ENCODE results near the gene ZNF784. TPM values are rescaled to one million over a fixed set of nuclear protein-coding genes. Genes with fewer than 3 reads are reported as not detected.

ZNF784 gene
- total RNA-seq, 1 experiment from 2014 or later: 9.9 TPM

GRCh38 chr19:55651236-55651635 is 26.9 kb upstream of the ZNF784 start:
- POLR2A ChIA-PET: no interaction called here
- H3K27ac Mint-ChIP-seq: no peak overlapping the region
- CTCF ChIA-PET: interaction anchor here (2.2 kb wide), 1 partner anchor 20 kb away, joined by 33 read pairs; no protein-coding TSS in a partner anchor
- no peak for ATAC-seq
- H3K36me3 Mint-ChIP-seq: peaks cover 15% of the 10 kb centered on the region
- no peaks in the 10 kb centered on the region for H3K9me3 Mint-ChIP-seq
- DNase-seq (ENCODE audit: low spot score): no peak
- peaks cover 3% of the 10 kb centered on the region; the same call in 1 of the 2 replicates for H3K27me3 Mint-ChIP-seq (ENCODE audit: low read depth)
- H3K4me1 Mint-ChIP-seq: peaks cover 21% of the 10 kb centered on the region
- no peak for TF ChIP-seq ZNF416 (CRISPR knock-in tag; IDR thresholded peaks at IDR 0.05)
- TF ChIP-seq HMGA2 (CRISPR knock-in tag; IDR thresholded peaks at IDR 0.05): no peak
- TF ChIP-seq ATF6 (CRISPR knock-in tag; IDR thresholded peaks at IDR 0.05): no peak
- no peak for TF ChIP-seq NFYB (CRISPR knock-in tag; conservative IDR thresholded peaks at IDR 0.05; ENCODE audit: low read depth)
- no peak for TF ChIP-seq ZNF232 (CRISPR knock-in tag; IDR thresholded peaks at IDR 0.05)
- no peak for TF ChIP-seq EMX1 (CRISPR knock-in tag; IDR thresholded peaks at IDR 0.05)
- no peak for TF ChIP-seq ATF1 (CRISPR knock-in tag; IDR thresholded peaks at IDR 0.05)
- H3K4me3 Mint-ChIP-seq: peak overlapping the region; percentile 18; the same call in 1 of the 2 replicates

DNA sequence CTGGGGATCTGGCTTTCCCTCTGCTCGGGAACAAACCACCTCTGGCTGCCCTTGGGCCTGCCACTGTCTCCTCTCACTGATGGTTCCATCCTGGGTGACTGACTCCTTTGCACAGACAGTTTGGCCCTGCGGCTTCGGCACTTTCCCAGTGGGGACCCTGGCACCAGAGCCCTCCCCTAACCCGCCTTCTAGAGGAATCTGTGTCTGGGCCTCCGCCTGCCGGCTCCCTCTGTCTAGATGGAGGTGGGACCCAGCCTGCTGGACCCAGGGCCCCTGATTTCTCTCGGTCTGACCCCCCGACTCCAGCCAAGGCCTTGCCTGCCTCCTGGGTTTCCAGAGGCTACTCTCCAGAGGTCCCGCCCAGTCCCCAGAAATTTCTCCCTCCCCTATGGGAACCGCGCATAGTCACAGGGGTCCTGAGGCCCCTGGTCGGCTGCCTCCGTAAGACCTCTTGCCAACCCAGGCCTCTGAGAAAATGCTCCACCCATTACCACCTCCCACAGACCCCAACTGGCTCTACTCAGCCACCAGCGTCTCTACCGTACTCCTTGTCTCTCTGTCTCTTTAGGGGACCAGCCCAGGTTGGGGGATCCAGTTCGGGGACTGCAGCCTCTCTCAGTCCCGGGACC is 26.4 kb upstream of the ZNF784 start:
- Mint-ChIP-seq H3K4me3 (peak overlapping the region; percentile 18; the same call in 1 of the 2 replicates), H3K27me3 (ENCODE audit: low read depth) (peaks cover 3% of the 10 kb centered on the region; the same call in 1 of the 2 replicates), H3K9me3 (no peaks in the 10 kb centered on the region), H3K27ac (no peak overlapping the region; the same call in 1 of the 2 replicates), H3K4me1 (peaks cover 16% of the 10 kb centered on the region), H3K36me3 (peaks cover 11% of the 10 kb centered on the region)
- DNase-seq (ENCODE audit: low spot score): no peak
- ChIA-PET CTCF (interaction anchor here (0.8 to 4.6 kb wide), 2 partner anchors 18 to 21 kb away, joined by 3 to 25 read pairs; no protein-coding TSS in a partner anchor), POLR2A (no interaction called here)
- TF ChIP-seq OVOL2 (CRISPR knock-in tag; IDR thresholded peaks at IDR 0.05; ENCODE audit: borderline replicate concordance) (no peak), PRRX2 (CRISPR knock-in tag; IDR thresholded peaks at IDR 0.05) (no peak)
- no peak for ATAC-seq

DNA sequence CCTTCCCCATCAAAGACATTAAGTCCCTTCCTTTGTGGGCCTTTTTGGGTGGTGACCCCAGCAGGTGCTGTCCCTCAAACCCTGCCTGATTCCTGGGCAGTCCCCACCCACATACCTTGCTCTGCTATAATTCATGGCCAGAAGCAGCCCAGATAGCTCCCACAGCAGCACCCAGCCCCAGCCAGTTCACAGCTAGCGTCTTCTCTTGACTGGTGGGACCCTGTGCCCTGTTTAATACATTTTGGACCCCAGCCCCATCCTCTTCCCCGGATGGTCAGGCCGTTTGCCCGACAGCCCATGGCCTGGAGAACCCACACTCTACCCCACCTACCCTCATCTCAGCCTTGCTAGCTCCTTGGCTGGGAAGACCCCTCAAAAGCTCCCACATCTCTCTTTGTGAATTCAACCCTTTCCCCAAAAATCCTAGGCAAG is 25.8 kb upstream of the ZNF784 start:
- Mint-ChIP-seq H3K4me1 (peaks cover 16% of the 10 kb centered on the region), H3K9me3 (no peaks in the 10 kb centered on the region), H3K27ac (no peak overlapping the region), H3K36me3 (peaks cover 15% of the 10 kb centered on the region), H3K4me3 (peak overlapping the region; percentile 10; the same call in 1 of the 2 replicates), H3K27me3 (ENCODE audit: low read depth) (peaks cover 3% of the 10 kb centered on the region; the same call in 1 of the 2 replicates)
- CTCF ChIA-PET: interaction anchor here (0.8 to 4.6 kb wide), 2 partner anchors 18 to 21 kb away, joined by 3 to 25 read pairs; no protein-coding TSS in a partner anchor
- no peak for TF ChIP-seq ATF3 (CRISPR knock-in tag; conservative IDR thresholded peaks at IDR 0.05)
- TF ChIP-seq, protein P1, sequence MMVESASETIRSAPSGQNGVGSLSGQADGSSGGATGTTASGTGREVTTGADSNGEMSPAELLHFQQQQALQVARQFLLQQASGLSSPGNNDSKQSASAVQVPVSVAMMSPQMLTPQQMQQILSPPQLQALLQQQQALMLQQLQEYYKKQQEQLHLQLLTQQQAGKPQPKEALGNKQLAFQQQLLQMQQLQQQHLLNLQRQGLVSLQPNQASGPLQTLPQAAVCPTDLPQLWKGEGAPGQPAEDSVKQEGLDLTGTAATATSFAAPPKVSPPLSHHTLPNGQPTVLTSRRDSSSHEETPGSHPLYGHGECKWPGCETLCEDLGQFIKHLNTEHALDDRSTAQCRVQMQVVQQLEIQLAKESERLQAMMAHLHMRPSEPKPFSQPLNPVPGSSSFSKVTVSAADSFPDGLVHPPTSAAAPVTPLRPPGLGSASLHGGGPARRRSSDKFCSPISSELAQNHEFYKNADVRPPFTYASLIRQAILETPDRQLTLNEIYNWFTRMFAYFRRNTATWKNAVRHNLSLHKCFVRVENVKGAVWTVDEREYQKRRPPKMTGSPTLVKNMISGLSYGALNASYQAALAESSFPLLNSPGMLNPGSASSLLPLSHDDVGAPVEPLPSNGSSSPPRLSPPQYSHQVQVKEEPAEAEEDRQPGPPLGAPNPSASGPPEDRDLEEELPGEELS (CRISPR knock-in tag; IDR thresholded peaks at IDR 0.05): no peak
- POLR2A ChIA-PET: no interaction called here
- no peak for ATAC-seq
- no peak for DNase-seq (ENCODE audit: low spot score)

DNA sequence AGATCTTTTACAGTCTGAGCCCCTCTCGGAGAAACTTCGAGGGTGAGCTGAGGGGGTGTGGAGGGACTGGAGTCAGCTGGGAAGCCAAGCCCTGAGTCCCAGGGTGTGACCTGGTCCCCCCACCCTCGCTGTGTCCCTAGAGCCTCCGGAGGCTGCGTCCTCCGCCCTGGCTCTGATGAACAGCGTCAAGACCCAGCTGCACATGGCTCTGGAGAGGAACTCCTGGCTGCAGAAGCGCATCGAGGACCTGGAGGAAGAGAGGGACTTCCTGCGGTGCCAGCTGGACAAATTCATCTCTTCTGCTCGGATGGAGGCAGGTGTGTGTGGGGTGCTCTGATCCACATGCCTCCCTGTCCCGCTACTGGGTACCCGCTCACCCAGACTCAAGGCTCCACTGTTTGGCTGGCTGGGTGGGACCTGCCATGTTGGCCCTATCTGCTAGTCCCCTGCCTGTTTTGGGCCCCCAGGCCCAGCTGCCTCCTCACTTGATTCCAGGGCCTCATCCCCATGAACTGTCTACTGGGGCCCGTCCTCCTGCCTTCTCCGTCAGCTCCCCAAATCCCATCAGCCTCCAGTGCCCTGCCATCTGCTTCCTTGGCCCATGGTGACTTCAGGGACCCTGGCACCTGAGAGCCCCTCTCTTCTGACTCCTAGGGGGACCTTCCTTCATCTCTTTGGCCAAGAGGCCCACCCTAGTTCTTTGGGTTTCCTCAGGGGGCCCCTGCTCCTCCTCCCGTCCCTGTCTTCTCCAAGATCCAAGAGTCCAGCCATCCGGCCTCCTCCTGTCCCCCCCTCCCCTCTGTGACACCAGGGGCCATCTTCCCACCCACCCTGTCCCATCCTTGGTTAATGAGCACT is 25.1 kb upstream of the ZNF784 start:
- no peaks in the 10 kb centered on the region for H3K9me3 Mint-ChIP-seq
- peaks cover 18% of the 10 kb centered on the region for H3K4me1 Mint-ChIP-seq
- ChIA-PET POLR2A (no interaction called here), CTCF (interaction anchor here (0.8 to 4.6 kb wide), 3 partner anchors 17 to 22 kb away, joined by 3 to 25 read pairs (median 3); no protein-coding TSS in a partner anchor)
- peaks cover 16% of the 10 kb centered on the region for H3K36me3 Mint-ChIP-seq
- H3K27me3 Mint-ChIP-seq (ENCODE audit: low read depth): peaks cover 3% of the 10 kb centered on the region; the same call in 1 of the 2 replicates
- TF ChIP-seq FOXJ3 (CRISPR knock-in tag; IDR thresholded peaks at IDR 0.05; ENCODE audit: borderline replicate concordance): no peak
- TF ChIP-seq, protein P2, sequence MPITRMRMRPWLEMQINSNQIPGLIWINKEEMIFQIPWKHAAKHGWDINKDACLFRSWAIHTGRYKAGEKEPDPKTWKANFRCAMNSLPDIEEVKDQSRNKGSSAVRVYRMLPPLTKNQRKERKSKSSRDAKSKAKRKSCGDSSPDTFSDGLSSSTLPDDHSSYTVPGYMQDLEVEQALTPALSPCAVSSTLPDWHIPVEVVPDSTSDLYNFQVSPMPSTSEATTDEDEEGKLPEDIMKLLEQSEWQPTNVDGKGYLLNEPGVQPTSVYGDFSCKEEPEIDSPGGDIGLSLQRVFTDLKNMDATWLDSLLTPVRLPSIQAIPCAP (CRISPR knock-in tag; IDR thresholded peaks at IDR 0.05): no peak
- no peak for TF ChIP-seq GTF2I (CRISPR knock-in tag; conservative IDR thresholded peaks at IDR 0.05)
- TF ChIP-seq GRHL2 (CRISPR knock-in tag; IDR thresholded peaks at IDR 0.05; ENCODE audit: insufficient replicate concordance, severe bottlenecking): no peak
- TF ChIP-seq ZNF121 (CRISPR knock-in tag; IDR thresholded peaks at IDR 0.05): no peak
- TF ChIP-seq E2F4 (CRISPR knock-in tag; IDR thresholded peaks at IDR 0.05; ENCODE audit: borderline replicate concordance, low read depth): no peak
- DNase-seq (ENCODE audit: low spot score): no peak
- peak overlapping the region; percentile 78 for H3K4me3 Mint-ChIP-seq
- H3K27ac Mint-ChIP-seq: no peak overlapping the region
- ATAC-seq: no peak
